NCI-H1694 (cell line): Measurements from ENCODE around the gene ESYT3.
"Not testable (repeated sequence)": the region's sequence is repeated elsewhere in the genome, so short reads cannot be mapped to it uniquely, and the experiment has no call there.

Source experiments
- DNase-seq: peaks from one replicate; lab custom pipeline; 2025; lab: John Stamatoyannopoulos, UW

ESYT3 gene

DNA sequence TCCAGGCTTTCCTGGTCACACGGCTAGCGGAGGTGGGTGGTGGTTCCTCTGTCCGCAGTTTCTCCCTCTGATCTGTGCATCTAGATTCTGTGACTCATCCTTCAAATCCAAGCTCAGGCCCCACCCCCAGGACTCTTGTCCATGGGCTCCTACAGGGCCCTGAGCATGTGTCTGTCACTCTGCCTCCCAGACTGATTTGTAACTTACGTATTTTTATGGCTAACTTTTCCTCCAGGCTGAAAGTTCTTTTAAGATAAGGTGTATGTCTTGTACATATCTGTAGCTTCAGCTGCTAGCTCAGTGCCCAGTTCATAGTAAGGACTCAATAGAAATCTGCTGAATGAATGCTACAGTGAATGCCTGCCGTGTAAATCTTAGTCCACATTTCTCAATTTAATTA lies 8.0 kb downstream of the ESYT3 start:
- DNase-seq, result no peak

DNA sequence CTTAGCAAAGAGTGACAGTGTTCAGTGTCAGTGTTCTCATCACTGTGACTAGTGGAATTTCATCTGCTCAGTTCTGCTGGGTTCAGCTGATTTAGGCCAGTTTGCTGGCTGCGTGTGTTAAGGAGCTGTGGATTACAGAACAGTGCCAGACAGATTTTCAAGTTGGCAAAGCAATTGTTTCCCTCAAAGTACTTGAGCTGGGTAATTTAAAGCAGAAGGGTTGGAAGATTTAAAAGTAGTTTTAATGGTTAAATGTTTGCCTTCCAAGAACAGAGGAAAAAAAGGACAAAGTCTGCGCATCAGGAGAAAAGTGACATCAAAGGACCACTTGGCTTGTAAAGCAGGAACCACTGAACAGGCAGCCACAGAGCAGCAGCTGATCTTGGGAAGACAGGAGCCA lies 8.7 kb downstream of the ESYT3 start:
- no peak for DNase-seq

DNA sequence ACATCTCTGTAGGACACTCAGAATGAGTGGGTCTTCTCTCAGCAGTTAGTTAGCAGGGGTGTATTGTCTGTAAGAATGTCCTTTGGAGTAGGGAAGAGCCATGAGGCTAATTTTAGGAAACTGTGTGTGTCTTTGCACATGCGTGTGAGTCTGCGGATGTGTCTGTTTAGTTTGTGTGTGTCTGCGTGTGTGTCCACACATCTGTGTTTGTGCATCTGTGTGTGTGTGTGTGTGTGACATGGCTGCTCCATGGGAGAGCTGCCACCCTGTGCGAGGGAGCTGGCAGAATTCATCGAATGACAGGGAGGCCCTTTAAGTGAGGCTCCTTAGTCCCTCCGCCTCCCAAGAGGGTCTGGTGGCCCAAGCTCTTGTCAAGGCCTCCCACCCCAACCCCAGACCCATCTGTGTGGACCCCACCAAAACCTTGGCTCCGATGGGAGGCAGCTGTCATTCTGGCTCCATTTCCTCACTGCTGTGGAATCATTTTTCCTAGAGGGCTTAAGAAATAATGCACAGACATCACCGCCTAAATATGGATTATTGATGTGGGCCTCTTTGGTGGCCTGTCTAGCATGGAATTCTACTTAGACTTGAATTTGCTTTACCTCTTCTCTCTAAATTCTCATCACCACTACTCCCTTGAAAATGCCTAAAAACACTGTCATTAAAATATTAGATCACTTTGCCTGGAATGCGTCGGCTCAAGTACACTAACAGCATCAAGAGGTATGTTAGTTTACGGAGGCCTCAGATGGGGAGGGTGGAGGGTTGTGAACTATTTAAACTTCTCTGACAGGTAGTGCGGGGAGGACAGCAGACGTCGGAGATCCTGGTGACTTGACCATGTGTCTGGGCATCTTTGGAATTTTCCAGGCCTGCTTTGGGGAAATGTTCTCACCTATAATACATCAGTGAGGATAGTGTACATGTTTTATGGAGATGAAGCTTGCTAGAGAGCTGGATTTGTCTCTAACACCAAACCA lies 9.4 kb downstream of the ESYT3 start:
- no peak for DNase-seq

DNA sequence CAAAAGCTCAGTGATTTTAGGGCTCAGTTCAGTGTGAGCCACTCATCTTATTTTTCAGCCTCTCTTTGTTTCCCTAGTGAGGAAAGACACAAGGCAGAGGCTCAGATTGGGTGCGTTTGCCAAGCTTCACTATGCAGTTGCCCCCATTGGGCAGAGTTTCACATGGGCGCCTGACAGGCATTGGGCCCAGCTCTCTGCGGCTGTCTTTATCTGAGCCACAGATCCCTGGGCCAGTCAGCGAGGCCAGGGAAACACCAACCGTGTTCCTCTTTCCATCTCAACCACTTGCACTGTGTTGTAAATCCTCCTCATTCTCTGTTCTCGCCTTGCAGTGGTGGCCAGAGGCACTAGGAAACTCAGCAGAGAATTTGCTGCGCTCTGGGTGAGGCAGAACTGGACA lies 10.8 kb downstream of the ESYT3 start:
- no peak for DNase-seq

DNA sequence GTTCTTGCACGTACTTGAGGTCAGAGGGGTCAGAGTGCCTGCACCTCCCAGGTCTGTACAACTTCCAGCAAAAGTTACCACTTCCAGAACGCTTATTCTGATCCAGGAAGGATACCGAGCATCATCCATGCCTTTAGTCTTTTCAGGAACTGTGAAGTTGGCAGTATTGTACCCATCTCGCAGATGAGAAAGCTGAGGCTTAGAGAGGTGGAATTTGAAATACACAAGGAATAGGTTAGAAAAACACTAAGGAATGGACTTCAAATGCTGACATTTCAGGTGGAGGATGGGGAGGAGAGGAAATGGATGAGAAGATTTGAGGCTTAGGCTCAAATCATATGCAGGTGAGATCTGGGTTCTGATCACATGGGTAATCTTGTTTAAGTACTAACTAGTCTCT lies 11.2 kb downstream of the ESYT3 start:
- no peak for DNase-seq

DNA sequence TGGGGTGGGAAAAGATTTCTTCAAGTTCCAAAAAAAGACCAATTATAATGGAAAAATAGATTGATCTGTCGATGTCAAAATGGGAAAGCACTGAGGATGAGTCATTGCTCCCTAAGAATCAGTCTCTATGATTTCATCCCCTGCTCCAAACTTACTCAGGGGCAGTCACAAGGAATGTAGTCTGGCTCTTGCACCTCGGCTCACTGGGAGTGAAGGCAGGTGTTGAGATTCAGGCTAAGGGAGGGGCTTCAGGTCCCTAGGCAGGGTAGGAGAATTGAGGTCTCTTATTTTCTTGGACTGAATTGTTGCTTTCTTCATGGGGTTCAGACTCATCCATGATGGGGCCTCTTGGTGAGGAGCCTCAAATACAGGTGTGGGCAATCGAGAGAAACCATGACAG lies 14.2 kb downstream of the ESYT3 start:
- no peak for DNase-seq

DNA sequence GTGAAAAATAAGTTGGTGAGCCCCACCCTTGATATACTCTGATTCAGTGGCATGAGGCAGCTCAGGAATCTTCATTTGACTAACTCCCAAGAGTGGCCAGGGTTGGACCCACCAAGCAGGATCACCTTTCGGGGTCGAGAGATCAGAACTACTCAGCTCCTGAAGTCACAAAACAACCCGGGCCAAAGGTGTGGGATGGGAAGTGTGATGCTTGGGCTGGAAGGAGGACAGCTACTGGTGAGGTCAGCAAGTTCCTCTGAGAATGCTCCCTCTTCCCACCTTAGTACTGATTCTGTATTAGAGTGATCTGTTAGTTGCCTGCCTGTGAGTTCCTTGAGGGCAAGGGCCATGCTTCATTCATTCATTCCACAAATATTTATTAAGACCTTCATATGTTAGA lies 15.1 kb downstream of the ESYT3 start:
- DNase-seq, result no peak

DNA sequence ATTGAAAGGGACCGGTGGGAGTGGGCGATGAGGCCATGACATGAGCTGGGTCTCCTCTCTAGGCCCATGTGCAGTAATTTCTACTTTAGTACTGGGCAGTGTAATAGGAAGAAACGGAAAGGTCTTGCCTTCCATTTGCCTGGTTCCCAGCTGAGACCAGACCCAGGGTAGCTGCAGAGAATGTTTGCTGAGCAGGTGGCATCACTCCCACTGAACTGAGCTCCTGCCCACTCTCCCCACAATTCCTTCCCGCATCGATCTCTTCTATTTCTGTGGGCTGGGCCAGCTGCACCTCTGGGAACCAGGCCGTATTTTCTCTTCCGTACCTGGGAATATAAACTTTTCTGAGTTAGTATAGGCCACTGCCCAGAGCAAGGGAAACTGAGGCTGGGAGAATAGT lies 15.8 kb downstream of the ESYT3 start:
- DNase-seq, result no peak

DNA sequence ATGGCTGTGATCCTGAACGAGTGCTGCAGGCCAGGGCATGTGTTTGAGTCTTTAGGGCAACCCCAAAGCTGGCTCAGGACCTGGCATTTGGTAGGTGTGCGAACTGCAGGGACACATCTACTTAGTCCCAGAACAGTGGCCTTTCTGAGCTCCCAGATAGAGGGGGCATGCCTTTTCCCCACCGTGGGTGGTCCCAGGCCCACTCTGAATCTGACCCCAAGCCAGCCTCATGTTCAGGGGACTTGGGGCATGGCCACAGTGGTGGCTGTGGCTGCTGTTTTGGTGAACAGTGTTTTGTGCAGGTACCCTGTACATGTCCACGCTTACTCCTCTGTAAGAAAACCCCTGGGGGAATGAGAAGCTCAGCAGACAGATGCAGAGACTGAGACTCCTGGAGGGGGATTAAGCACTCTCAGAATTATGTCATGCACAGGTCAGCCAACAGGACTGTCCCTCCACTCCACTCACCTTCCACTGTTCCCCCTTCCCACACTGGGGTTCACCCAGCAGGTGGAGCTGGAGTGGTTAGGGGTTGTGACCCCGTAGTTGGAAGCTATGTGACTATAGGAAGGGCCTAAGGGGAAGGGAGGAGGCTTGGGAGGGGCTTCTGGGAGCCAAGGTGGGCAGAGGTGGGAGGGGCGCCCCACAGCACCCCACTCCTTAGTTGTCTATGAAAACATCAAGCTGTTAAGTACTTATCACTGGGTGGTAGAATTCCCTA lies 16.4 kb downstream of the ESYT3 start:
- no peak for DNase-seq

DNA sequence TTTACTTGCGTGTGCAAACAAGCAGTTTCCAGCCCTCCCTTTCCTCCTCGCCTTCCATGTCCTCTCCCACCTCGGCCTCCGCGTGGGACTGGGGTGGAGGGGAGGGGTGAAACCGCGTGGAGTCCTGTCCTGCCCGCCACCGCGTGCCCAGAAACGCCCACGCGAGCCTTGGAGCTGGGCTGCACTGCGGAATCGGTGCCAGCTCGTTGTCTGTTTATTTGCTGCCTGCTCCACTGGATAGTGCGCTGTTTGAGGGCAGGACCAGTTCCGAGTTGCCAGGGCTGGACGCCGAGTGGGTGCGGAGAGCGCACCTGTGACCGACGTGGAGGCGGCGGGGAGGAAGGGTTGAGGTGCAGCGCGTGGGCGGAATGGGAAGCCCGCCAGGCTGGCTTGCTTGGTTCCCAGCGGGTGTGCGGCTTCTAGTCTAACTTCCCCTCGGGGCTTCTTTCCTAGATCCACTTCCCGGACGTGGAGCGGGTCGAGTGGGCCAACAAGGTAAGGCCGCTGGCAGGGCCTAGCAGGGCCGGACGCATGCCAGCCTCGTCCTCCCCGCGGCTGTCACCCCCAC lies 17.3 kb downstream of the ESYT3 start:
- DNase-seq, result no peak

DNA sequence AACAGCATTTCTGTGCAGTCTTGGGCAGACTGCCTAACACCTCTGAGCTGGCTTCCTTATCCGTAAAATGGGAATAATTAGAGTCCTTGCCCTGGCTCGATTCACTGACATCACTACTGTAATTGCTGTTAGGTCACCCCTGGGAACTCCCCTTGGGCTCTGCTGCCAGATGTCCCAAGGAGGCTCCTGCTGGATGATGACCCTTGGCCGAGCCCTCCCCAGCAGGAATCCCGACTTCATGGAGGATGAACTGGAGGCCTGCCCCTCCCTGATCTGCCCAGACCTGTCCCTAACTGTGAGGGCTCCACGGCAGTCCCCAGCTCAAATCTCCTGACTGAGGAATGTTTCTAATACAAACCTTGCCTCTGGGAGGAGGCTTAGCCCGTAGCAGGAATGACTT lies 18.0 kb downstream of the ESYT3 start:
- no peak for DNase-seq

DNA sequence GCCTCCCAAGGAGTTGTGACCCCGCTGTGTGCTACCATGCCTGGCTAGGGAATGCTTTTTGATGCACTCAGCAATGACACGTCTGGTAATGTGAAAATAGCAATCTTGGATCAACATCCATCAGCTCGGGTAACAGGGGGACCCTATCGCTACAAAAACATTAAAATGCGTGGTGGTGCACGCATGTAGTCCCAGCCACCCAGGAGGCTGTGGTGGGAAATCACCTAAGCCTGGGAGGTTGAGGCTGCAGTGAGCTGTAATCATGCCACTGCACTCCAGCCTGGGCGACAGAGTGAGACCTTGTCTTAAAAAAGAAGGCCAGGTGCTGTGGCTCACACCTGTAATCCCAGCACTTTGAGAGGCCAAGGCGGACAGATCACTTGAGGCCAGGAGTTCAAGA lies 19.5 kb downstream of the ESYT3 start:
- DNase-seq, result not testable (repeated sequence)

DNA sequence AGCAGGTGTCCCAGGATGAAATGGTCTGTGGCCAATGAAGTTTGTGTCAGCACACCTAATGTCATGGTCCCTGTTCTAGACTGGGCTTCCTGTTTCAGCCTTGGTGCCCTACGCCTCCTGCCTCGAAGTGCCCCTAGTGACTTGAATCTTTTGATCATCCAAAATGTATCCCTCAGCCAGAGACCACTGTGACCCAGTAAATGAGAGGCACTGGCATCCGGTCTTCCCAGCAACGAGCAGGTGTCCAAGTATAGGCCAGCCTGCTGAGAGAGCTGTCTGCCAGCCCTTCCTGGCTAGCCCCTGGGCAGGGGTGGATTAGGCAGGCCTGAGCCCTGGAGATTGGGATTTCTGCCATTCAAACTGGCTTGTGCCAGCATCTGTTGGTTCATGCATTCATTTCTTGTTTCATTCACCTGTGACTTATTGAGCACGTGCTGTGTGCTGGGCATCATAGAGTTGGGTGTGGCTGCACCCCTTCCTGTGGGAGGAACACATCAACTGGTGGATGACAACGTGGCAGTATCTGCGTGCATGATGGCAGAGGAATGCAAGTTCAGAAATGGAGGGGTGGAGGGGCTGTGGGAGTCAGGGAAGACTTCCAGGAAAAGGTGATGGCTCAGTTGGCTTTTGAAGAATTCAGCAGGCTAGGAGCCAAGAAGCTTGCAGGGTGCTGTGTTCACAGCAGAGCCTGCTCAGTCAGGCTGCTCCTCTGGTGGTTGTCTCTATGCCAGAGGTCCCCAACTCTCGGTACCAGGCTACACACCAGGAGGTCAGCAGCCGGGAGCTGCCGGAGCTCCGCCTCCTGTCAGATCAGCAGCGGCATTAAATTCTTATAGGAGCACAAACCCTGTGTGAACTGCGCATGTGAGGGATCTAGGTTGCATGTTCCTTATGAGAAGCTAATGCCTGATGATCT lies 21.6 kb downstream of the ESYT3 start:
- no peak for DNase-seq

DNA sequence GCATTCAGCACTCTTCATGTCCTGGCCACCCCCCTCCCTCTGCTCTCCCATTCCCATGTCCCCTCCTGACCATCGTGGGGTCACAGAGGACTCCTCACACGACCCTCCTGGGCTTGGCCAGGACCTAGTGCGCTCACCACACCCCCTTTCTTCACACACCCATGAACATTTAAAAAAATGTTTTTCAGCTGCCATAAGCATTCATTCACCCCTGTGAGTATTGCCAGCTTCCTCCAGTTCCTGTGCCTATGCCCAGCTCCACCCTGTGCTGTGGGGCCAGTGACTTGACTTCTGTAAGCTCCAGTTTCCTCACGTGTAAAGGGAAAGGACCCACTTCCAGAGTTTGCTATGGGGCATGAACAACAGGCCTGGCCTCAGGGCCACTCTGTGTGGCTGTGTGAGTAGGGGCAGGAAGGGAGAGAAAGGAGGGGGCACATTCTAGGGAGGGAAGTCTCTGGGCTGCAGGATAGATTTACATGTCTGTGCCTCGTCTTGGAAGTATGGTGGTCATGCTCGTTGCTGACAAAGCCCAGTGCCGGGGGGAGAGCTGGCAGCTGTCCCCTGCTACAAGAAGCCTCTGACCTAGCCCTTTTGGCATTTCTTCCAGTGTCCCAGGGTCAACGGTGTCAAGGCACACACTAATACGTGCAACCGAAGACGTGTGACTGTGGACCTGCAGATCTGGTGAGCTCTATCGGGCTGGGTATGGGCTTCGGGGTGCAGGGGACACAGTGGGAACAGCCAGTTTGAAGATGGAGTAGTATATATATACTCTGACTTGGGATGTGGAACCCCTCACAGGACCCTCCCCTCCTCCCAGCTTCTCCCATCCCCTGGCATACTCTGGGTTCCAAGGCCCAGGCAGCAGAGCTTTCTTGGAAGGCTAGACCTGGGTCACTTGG lies 22.8 kb downstream of the ESYT3 start:
- DNase-seq, result no peak

DNA sequence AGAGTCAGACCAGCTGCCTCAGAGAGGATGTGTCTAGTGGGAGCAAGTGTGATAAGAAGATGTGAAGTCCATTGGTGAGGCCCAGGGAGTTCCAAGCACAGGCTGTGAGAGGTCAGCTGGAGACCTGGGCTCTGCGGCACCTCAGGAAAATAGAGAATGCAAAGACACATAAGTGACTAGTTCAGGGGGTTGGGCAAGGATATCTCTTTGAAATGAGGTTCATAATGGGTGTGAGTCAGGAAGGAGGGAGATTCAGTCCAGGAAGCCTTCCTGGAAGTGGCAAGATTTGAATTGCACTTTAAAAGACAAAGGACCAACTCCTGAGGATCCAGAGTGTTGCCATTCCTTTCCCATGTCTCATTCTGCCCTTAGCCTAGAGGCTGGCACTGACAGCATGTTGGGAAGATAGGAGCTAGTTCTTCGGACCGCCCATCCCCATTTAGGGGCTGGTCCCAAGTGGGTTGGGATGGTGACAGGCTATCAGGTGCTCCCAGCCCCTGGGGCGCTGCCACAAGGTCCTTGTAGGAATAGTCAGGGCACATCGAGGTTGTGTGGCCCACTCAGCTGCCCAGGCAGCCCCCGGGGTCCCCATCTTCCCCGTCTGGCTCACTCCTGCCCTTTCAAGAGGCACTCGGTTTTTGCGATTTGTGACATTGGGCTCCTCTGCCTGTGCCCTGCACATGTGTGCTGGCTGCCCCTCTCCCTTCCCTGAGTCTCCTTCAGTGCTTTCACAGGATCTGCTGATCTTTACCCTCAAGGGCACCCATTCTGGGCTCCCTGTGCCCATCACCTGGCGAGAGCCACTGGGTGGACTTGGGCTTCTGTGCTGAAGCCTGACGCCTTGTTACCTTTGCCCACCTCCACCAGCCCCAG lies 23.7 kb downstream of the ESYT3 start:
- no peak for DNase-seq

DNA sequence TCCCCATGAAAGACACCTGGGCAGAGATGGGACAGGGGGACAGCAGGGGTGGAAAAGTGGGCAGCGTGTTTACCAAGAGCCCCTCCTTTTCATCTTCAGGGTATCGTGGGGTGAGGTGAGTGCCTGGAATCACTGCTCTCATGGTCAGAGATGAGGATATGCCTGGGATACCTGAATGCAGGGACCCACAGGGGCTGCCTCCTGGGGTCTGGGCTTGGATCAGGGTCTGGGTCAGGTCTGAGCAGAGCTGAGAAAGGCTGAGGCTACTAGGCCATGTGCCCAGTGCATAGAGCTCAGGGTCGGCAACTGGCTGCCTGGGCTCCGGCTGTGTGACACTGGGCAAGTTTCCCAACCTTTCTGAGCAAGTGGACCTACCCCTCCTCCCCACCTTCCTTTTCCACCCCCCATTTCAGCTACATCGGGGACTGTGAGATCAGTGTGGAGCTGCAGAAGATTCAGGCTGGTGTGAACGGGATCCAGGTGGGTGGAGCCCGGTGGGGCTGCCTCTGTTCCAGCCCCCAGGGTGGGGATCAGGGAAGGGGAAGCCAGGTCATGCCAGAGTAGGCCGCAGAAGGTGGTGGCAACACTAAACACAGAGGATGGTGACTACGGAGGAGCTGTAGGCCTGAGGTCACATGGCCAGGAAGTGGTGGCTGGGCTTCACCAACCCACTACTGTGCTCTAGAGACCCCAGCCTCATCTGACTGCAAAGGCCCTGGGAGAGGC lies 24.5 kb downstream of the ESYT3 start:
- no peak for DNase-seq

DNA sequence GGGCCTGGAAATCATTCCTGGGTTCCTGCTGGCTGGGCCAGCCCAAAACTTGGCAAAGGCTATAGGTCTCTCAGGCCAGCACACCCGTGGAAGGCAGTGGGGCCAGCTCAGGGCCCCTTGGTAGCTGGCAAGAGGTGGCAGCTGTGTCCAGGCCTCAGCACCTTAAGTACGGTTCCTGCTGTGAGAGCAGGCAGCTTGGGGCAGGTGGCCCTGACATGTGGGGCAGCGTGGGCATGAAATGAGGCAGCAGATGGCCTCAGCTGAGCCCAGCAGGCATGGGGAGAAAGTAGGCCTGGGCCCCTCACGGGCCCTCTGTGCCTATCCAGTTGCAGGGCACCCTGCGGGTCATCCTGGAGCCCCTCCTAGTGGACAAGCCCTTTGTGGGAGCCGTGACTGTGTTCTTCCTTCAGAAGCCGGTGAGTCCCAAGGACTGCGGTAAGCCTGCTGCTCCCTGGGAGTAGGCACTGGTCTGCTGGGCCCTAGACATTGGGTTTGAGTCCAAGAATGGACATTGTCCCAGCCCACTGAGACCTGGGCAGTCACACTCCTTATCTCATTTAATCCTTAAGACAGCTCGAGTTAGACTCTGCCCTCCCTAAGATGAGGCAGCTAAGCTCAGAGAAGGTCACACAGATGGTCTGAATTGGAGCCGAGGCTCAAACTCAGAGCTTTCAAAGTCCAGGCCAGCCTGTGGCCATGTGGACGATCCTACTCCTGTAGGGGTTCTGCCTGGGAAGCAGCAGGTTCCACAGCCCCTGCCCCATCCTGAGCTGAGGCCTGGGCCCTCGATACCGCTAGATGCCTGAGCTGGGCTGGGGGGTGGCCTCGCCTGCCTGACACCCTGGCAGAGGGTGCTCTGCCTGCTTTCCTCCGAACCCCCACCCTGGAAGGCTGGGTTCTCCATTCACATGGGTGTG lies 25.5 kb downstream of the ESYT3 start:
- no peak for DNase-seq
